ENCODE measurements around the gene TMEM132E. TPM values are rescaled to one million over a fixed set of nuclear protein-coding genes. Genes with fewer than 3 reads are reported as not detected.

Gene TMEM132E
- total and polyA plus RNA-seq, 10 donors: 0.09 to 0.79 (median 0.27) TPM

GRCh38 chr17:34575182-34575581, 4.2 kb upstream of the TMEM132E start:
- DNase-seq: no peak
- H3K4me1 ChIP-seq: peaks cover 13 to 19% (median 17%) of the 10 kb centered on the region in 6 donors
- no peak overlapping the region for H3K27ac ChIP-seq
- intact Hi-C loops (cut with DNase I; ENCODE audit: low total_unique reads): no loop called here
- H3K36me3 ChIP-seq: no peaks in the 10 kb centered on the region
- peaks cover 5 to 100% (median 36%) of the 10 kb centered on the region in 7 donors for H3K27me3 ChIP-seq (replicated peaks in 1 of 7)
- H3K9me3 ChIP-seq: no peaks in the 10 kb centered on the region
- TF ChIP-seq, protein P1, sequence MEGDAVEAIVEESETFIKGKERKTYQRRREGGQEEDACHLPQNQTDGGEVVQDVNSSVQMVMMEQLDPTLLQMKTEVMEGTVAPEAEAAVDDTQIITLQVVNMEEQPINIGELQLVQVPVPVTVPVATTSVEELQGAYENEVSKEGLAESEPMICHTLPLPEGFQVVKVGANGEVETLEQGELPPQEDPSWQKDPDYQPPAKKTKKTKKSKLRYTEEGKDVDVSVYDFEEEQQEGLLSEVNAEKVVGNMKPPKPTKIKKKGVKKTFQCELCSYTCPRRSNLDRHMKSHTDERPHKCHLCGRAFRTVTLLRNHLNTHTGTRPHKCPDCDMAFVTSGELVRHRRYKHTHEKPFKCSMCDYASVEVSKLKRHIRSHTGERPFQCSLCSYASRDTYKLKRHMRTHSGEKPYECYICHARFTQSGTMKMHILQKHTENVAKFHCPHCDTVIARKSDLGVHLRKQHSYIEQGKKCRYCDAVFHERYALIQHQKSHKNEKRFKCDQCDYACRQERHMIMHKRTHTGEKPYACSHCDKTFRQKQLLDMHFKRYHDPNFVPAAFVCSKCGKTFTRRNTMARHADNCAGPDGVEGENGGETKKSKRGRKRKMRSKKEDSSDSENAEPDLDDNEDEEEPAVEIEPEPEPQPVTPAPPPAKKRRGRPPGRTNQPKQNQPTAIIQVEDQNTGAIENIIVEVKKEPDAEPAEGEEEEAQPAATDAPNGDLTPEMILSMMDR (IDR thresholded peaks at IDR 0.05 in 8 of 11, conservative IDR thresholded peaks at IDR 0.05 in 3 of 11): no peak
- no peak for TF ChIP-seq POLR2A (IDR thresholded peaks at IDR 0.05)
- WGBS, 5 donors: 76 to 85% (median 79%) methylated on average over 5 of the region's 5 CpGs
- H3K4me3 ChIP-seq: no peak overlapping the region

DNA sequence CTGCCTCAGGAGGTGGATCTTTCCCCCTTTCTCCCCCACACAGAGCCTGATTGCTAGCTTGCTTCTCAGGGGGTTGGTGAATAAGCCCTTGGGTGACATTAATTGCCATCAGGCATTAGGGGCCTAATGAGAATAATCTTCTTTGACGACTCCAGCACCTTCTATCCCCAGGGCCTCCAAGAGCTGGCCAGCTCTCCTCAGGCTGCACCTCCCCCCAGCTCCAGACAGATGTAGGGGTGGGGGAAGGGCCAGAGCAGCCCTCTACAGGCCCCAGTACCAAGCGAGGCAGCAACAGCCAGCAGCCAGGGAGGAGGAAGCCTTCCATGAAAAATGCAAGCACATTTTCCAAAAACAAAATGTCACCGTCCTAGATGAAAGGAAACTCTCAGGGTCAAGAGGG, 1.4 kb upstream of the TMEM132E start:
- intact Hi-C loops (cut with DNase I; ENCODE audit: low total_unique reads): no loop called here
- peaks cover 8 to 100% (median 64%) of the 10 kb centered on the region in 7 donors for H3K27me3 ChIP-seq (replicated peaks in 1 of 7)
- no peak for DNase-seq
- H3K36me3 ChIP-seq: no peaks in the 10 kb centered on the region
- no peak overlapping the region for H3K4me3 ChIP-seq
- TF ChIP-seq, protein P1 (IDR thresholded peaks at IDR 0.05 in 8 of 11, conservative IDR thresholded peaks at IDR 0.05 in 3 of 11): no peak
- H3K9me3 ChIP-seq: no peaks in the 10 kb centered on the region
- WGBS, 5 donors: 17 to 42% (median 28%) methylated on average over 3 of the region's 3 CpGs
- no peak overlapping the region for H3K27ac ChIP-seq
- H3K4me1 ChIP-seq: peaks cover 27 to 43% (median 38%) of the 10 kb centered on the region in 6 donors

GRCh38 chr17:34578656-34579016, 746 bp upstream of the TMEM132E start:
- intact Hi-C loops (cut with DNase I; ENCODE audit: low total_unique reads): no loop called here
- no peak for DNase-seq
- Histone ChIP-seq H3K36me3 (no peaks in the 10 kb centered on the region), H3K4me3 (peak overlapping the region in 7 of 8 donors; percentile 42 to 69 (median 48)), H3K4me1 (peaks cover 27 to 43% (median 38%) of the 10 kb centered on the region in 6 donors), H3K27me3 (replicated peaks in 1 of 7) (peaks cover 8 to 100% (median 70%) of the 10 kb centered on the region in 7 donors), H3K9me3 (no peaks in the 10 kb centered on the region), H3K27ac (no peak overlapping the region)
- no peak for TF ChIP-seq POLR2A (IDR thresholded peaks at IDR 0.05)
- TF ChIP-seq, protein P1 (IDR thresholded peaks at IDR 0.05 in 8 of 11, conservative IDR thresholded peaks at IDR 0.05 in 3 of 11): no peak
- TF ChIP-seq POLR2AphosphoS5 (IDR thresholded peaks at IDR 0.05): no peak
- WGBS, 5 donors: 6 to 14% (median 8%) methylated on average over 11 of the region's 11 CpGs

GRCh38 chr17:34579979-34580684, 750 bp downstream of the TMEM132E start:
- Histone ChIP-seq H3K36me3 (no peaks in the 10 kb centered on the region), H3K27me3 (replicated peaks in 1 of 7) (peaks cover 8 to 100% (median 79%) of the 10 kb centered on the region in 7 donors), H3K27ac (no peak overlapping the region), H3K4me3 (peak overlapping the region; percentile 35 to 69 (median 48)), H3K4me1 (peaks cover 27 to 46% (median 39%) of the 10 kb centered on the region in 6 donors), H3K9me3 (no peaks in the 10 kb centered on the region)
- TF ChIP-seq POLR2AphosphoS5 (IDR thresholded peaks at IDR 0.05) (peak in 1 of 3 donors; percentile 18), POLR2A (IDR thresholded peaks at IDR 0.05) (no peak)
- TF ChIP-seq, protein P1 (IDR thresholded peaks at IDR 0.05 in 8 of 11, conservative IDR thresholded peaks at IDR 0.05 in 3 of 11): no peak
- 0 to 3% (median 1%) methylated on average over 22 to 52 of the region's 52 CpGs for WGBS, 5 donors
- DNase-seq: no peak
- intact Hi-C loops (cut with DNase I; ENCODE audit: low total_unique reads): no loop called here
